Loucy (cell line): ENCODE results near the gene EIF4G3.

ENCODE experiments used
- CTCF ChIP-seq: fragments of 200-600 bp; sonication (generic); conservative IDR thresholded peaks from 2 replicates; pipeline ENCODE4 v1.5.1; 2014; ENCODE audit warnings: mild to moderate bottlenecking, antibody characterized with exemption, low read length
- EZH2phosphoT487 ChIP-seq: fragments of 200-600 bp; IDR thresholded peaks from 2 replicates; pipeline ENCODE4 v1.6.1; 2018; ENCODE audit warnings: antibody characterized with exemption, mild to moderate bottlenecking, moderate library complexity, borderline replicate concordance

- TF ChIP-seq CTCF: no peak
- TF ChIP-seq EZH2phosphoT487: no peak
Measured at GRCh38 chr1:20790785-20791184, 385.9 kb downstream of the EIF4G3 start.
